Lower lobe of right lung (tissue), 2 donors: Measurements from ENCODE around the gene LDLRAD4. TPM values are rescaled to one million over a fixed set of nuclear protein-coding genes. Genes with fewer than 3 reads are reported as not detected.
A peak's percentile ranks its signal among the peaks of the same experiment; 100 is the strongest.

Experiments used
- ATAC-seq, 2 donors: fragments of 200-7000 bp; cut with Tn5 transposase; one replicate each; pipeline ENCODE4 v1.9.1; 2020 to 2022; ENCODE audit warnings: mild to moderate bottlenecking in 2 of 2, moderate library complexity in 2 of 2
- DNase-seq: peaks from one replicate; pipeline ENCODE4 v3.0.0-alpha.2; 2020
- H3K27ac ChIP-seq: fragments of 200-600 bp; one replicate; pipeline ENCODE4 v1.8.0; 2022
- H3K27me3 ChIP-seq: fragments of 200-600 bp; one replicate; pipeline ENCODE4 v1.8.0; 2022; ENCODE audit warnings: low read depth
- H3K36me3 ChIP-seq: fragments of 200-600 bp; one replicate; pipeline ENCODE4 v1.8.0; 2022; ENCODE audit warnings: mild to moderate bottlenecking
- H3K4me1 ChIP-seq: fragments of 200-600 bp; one replicate; pipeline ENCODE4 v1.8.0; 2022
- H3K4me3 ChIP-seq: fragments of 200-600 bp; one replicate; pipeline ENCODE4 v1.8.0; 2022; ENCODE audit warnings: mild to moderate bottlenecking
- H3K9me3 ChIP-seq: fragments of 200-600 bp; one replicate; pipeline ENCODE4 v1.8.0; 2022
- intact Hi-C: fragments of 100-400 bp; cut with DNase I; formaldehyde crosslinking; loops from one replicate; pipeline ENCODE4 v1.11.0; 2022
- total RNA-seq: library from RNA; stranded (reverse); fragmentation: NEBNext Ultra II Directional; extraction: Animal tissue kit (Norgen Biotek cat#: 25700); gene quantifications from one replicate; pipeline ENCODE4 v1.2.1, GENCODE V29; 2021
- TF ChIP-seq, protein P1 (sequence below): fragments of 200-600 bp; IDR thresholded peaks from one replicate; pipeline ENCODE4 v1.8.0; 2022; ENCODE audit warnings: antibody characterized with exemption, mild to moderate bottlenecking
- donor health status: DM: no; HTN: yes; CAD: no; lungs with severe emphysema.

LDLRAD4 gene
- total RNA-seq, 1 donor from 2014 or later: 24.6 TPM

DNA sequence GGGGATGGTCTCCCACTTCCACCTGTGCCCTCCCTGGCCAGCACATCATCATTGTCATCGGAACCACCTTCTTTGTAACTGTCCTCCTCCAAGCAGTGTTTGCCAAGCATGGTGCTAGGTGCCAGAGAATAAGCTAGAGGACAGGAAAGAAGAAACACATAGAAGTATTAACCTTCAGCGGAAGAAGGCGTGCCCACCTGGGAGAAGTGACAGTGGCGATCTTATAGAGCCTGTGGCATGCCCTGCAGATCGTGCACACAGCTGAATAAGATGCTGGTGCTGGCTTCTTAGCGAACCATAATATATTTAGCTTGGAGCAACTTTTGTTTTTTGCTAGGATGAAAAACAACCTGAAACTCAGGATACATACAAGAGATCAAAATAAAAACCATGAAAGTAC is 359.8 kb downstream of the LDLRAD4 start:
- H3K9me3 ChIP-seq: no peaks in the 10 kb centered on the region
- no peak overlapping the region for H3K4me3 ChIP-seq
- intact Hi-C loops: no loop called here
- H3K27me3 ChIP-seq: no peaks in the 10 kb centered on the region
- DNase-seq: no peak
- TF ChIP-seq, protein P1, sequence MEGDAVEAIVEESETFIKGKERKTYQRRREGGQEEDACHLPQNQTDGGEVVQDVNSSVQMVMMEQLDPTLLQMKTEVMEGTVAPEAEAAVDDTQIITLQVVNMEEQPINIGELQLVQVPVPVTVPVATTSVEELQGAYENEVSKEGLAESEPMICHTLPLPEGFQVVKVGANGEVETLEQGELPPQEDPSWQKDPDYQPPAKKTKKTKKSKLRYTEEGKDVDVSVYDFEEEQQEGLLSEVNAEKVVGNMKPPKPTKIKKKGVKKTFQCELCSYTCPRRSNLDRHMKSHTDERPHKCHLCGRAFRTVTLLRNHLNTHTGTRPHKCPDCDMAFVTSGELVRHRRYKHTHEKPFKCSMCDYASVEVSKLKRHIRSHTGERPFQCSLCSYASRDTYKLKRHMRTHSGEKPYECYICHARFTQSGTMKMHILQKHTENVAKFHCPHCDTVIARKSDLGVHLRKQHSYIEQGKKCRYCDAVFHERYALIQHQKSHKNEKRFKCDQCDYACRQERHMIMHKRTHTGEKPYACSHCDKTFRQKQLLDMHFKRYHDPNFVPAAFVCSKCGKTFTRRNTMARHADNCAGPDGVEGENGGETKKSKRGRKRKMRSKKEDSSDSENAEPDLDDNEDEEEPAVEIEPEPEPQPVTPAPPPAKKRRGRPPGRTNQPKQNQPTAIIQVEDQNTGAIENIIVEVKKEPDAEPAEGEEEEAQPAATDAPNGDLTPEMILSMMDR: no peak
- ATAC-seq: no peak
- H3K36me3 ChIP-seq: no peaks in the 10 kb centered on the region
- peaks cover 22% of the 10 kb centered on the region for H3K4me1 ChIP-seq
- no peak overlapping the region for H3K27ac ChIP-seq

DNA sequence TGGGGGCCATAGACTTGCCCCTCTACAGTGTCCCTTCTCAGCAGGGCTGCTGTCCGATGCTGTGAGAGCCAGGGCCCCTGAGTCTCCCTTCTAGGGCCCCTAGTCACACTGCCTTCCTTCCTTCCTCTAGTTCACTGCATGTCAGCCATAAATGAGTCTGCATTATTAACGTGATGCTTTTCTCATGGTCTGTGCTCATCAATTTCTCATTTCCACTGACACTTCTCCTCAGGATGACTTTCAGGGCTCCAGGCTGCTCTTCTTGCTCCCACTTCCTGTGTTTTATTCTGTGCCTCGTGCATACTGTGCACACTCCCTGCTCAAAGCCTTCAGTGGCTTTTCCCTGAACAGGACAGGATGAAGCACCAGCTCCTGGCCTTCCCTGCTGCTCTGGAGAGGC is 361.3 kb downstream of the LDLRAD4 start:
- Histone ChIP-seq H3K27ac (no peak overlapping the region), H3K4me1 (peaks cover 32% of the 10 kb centered on the region), H3K36me3 (no peaks in the 10 kb centered on the region), H3K9me3 (no peaks in the 10 kb centered on the region), H3K27me3 (no peaks in the 10 kb centered on the region), H3K4me3 (no peak overlapping the region)
- DNase-seq: no peak
- peak; percentile 23 to 44 for ATAC-seq
- intact Hi-C loops: no loop called here
- TF ChIP-seq, protein P1: no peak

DNA sequence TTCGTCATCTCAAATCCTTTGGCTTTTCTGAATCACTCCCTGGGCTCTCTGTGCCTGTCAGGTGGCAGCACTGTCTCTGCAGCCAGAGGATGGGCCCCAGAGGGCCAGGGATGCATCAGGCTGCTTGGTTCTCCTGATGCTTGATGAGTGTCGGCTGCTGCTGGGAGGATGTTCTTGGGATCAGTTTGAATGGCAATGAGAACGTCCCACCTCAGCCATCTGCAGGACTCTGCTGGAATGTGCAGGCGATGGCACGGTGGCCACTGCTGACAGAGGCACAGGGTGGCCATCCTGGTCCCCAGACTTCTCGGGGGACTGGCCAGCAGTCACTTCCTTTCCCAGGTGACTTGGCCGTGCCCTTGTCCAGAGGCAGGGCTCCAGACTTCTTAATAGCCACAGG is 361.8 kb downstream of the LDLRAD4 start:
- H3K9me3 ChIP-seq: no peaks in the 10 kb centered on the region
- H3K4me1 ChIP-seq: peaks cover 36% of the 10 kb centered on the region
- H3K4me3 ChIP-seq: no peak overlapping the region
- no peak overlapping the region for H3K27ac ChIP-seq
- no peak for DNase-seq
- ATAC-seq: no peak
- no peaks in the 10 kb centered on the region for H3K36me3 ChIP-seq
- TF ChIP-seq, protein P1: no peak
- H3K27me3 ChIP-seq: no peaks in the 10 kb centered on the region
- intact Hi-C loops: no loop called here

DNA sequence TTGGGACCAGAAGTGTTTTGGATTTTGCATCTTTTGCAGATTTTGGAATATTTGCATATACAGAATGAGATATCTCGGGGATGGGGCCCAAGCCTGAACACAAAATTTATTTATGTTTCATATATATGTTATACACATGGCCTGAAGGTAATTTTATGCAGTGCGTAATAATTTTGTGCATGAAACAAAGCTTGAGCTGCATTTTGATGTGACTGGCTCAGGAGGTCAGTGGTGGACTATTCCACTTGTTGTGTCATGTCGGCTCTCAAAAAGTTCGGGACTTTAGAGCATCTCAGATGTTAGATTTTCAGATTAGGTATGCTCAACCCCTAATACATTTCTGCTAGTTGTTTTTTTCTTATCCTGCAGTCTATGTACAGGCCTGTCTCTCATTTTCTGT is 362.4 kb downstream of the LDLRAD4 start:
- intact Hi-C loops: no loop called here
- no peak for ATAC-seq
- no peak overlapping the region for H3K4me3 ChIP-seq

DNA sequence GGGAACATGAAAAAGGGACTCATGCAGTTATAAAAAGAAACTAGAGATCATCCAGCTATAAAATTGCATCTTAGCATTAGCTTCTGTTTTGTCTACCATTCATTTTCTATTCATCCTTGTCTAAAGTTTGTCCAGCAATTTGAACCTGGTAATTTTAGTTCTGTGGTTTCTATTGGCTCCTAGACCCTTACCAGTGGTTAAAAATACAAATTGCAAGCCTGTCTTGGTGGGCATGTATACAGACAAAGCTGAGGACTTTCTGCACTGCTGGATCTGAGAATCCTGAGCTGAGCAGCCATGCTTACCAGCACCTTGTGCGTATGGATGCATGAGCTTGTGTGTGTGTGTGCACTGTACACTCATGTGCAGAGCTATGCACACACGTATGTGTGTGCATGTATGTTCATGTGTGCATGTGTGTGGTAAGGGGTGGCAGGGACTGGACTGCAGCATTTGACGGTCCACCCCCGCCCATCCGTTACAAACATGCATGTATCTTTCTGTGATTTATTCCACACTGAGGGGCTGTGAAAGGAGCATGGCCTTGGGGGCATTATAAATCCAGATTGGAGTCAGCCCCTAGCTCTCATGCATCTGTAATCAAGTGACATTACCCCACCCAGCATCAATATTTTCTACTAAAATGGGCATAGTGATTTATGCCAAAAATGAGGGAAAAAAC is 363.1 kb downstream of the LDLRAD4 start:
- ATAC-seq (no peak), DNase-seq (no peak)
- Histone ChIP-seq H3K36me3 (no peaks in the 10 kb centered on the region), H3K27me3 (no peaks in the 10 kb centered on the region), H3K27ac (no peak overlapping the region), H3K4me1 (peaks cover 33% of the 10 kb centered on the region), H3K9me3 (no peaks in the 10 kb centered on the region), H3K4me3 (no peak overlapping the region)
- TF ChIP-seq, protein P1: no peak
- intact Hi-C loops: no loop called here

More for the DNA sequence above, 362.4 kb downstream of the LDLRAD4 start:
- TF ChIP-seq, protein P1: no peak
- no peak for DNase-seq
- Histone ChIP-seq H3K27me3 (no peaks in the 10 kb centered on the region), H3K36me3 (no peaks in the 10 kb centered on the region), H3K4me1 (peaks cover 36% of the 10 kb centered on the region), H3K9me3 (no peaks in the 10 kb centered on the region), H3K27ac (no peak overlapping the region)
